ENCODE data around the gene KCNH1. TPM values are rescaled to one million over a fixed set of nuclear protein-coding genes. Genes with fewer than 3 reads are reported as not detected.

KCNH1 gene
- total RNA-seq, 1 donor: 41.3 TPM

DNA sequence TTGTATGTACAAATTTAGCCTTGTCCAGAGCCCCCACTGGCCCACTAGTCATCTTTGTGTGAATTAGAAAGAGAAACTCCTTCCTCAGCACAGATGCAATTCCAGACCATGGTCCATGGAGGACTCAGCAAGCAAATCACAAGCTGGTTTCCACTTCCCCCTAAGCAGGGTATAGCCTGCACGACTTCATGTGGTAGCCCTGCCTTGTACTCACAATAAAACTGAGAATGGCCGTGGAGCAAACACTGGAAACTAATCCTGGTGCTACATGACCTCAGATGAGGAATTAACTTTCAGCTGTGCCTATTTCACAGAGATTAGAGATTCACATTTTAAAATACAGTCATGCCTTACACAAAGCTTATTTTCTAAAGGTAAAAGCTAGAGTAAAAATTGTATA is 32.5 kb downstream of the KCNH1 start:
- no peaks in the 10 kb centered on the region for H3K79me2 ChIP-seq (ENCODE audit: insufficient read depth, low read length)
- TF ChIP-seq CTCF (IDR thresholded peaks at IDR 0.05; ENCODE audit: extremely low read depth, low read depth, low read length): no peak
- no peak overlapping the region for H3K4me3 ChIP-seq (ENCODE audit: insufficient read depth, low read length)
- peaks cover 3% of the 10 kb centered on the region for H4K20me1 ChIP-seq (ENCODE audit: insufficient read depth, low read length)
- no peaks in the 10 kb centered on the region for H3K36me3 ChIP-seq (ENCODE audit: insufficient read depth, low read length)
- H3K4me1 ChIP-seq (ENCODE audit: insufficient read depth, low read length): no peaks in the 10 kb centered on the region
- H3K9me3 ChIP-seq (ENCODE audit: low read depth, low read length): no peaks in the 10 kb centered on the region
- H3K4me2 ChIP-seq (ENCODE audit: insufficient read depth, low read length): no peak overlapping the region
- no peak overlapping the region for H3K27ac ChIP-seq (ENCODE audit: low read depth, low read length)
- no peak overlapping the region for H2AFZ ChIP-seq (ENCODE audit: low read length)
- no peak for DNase-seq (ENCODE audit: insufficient read length, low spot score, missing footprints)
- H3K27me3 ChIP-seq (ENCODE audit: insufficient read depth, low read length): no peaks in the 10 kb centered on the region

DNA sequence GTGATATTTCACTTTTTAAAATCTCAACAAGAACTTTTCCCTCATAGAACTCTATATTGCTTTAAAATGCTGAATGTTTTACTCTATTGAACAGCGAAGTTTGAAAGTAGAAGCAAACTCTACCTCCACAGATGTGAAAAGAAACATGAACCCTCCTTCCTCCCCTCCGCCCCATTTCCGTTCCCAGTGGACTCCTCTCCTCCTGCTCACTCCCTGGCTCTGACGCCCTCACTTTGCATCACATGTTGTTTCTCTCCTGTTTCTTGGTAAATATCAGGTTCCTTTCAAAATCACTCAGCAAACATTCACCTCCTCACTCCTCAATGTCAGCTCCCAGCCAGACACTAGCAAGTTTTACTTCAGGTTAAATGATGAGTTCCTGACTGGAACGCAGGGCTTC is 34.6 kb downstream of the KCNH1 start:
- Histone ChIP-seq H3K36me3 (ENCODE audit: insufficient read depth, low read length) (no peaks in the 10 kb centered on the region), H4K20me1 (ENCODE audit: insufficient read depth, low read length) (peaks cover 3% of the 10 kb centered on the region), H3K9me3 (ENCODE audit: low read depth, low read length) (no peaks in the 10 kb centered on the region), H3K27ac (ENCODE audit: low read depth, low read length) (no peak overlapping the region), H2AFZ (ENCODE audit: low read length) (no peak overlapping the region), H3K4me3 (ENCODE audit: insufficient read depth, low read length) (no peak overlapping the region), H3K79me2 (ENCODE audit: insufficient read depth, low read length) (no peaks in the 10 kb centered on the region), H3K4me1 (ENCODE audit: insufficient read depth, low read length) (no peaks in the 10 kb centered on the region), H3K27me3 (ENCODE audit: insufficient read depth, low read length) (no peaks in the 10 kb centered on the region), H3K4me2 (ENCODE audit: insufficient read depth, low read length) (no peak overlapping the region)
- no peak for DNase-seq (ENCODE audit: insufficient read length, low spot score, missing footprints)
- no peak for TF ChIP-seq CTCF (IDR thresholded peaks at IDR 0.05; ENCODE audit: extremely low read depth, low read depth, low read length)

DNA sequence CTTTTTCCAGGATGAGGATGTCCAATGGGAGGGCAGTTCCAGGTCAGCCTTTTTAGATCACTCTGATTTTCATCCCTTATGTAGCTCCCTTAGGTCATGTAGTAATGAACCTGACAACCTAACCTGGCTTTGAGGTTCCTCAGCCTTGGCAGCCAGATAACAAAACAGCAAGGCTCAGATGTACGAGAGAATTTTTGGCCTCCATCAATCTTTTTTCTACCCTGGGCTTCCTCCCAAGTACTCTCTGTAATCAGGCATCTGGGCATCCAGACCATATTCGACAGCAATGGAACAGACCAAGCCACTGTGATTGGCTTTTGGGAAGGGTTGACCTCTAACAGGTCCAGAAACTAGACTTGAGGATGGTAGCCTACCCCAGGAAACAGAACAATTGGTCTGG is 38.6 kb downstream of the KCNH1 start:
- no peak for TF ChIP-seq CTCF (IDR thresholded peaks at IDR 0.05; ENCODE audit: extremely low read depth, low read depth, low read length)
- H2AFZ ChIP-seq (ENCODE audit: low read length): no peak overlapping the region
- no peaks in the 10 kb centered on the region for H4K20me1 ChIP-seq (ENCODE audit: insufficient read depth, low read length)
- no peak overlapping the region for H3K4me3 ChIP-seq (ENCODE audit: insufficient read depth, low read length)
- no peaks in the 10 kb centered on the region for H3K27me3 ChIP-seq (ENCODE audit: insufficient read depth, low read length)
- H3K79me2 ChIP-seq (ENCODE audit: insufficient read depth, low read length): no peaks in the 10 kb centered on the region
- H3K4me2 ChIP-seq (ENCODE audit: insufficient read depth, low read length): no peak overlapping the region
- no peak overlapping the region for H3K27ac ChIP-seq (ENCODE audit: low read depth, low read length)
- no peaks in the 10 kb centered on the region for H3K36me3 ChIP-seq (ENCODE audit: insufficient read depth, low read length)
- no peaks in the 10 kb centered on the region for H3K4me1 ChIP-seq (ENCODE audit: insufficient read depth, low read length)
- no peaks in the 10 kb centered on the region for H3K9me3 ChIP-seq (ENCODE audit: low read depth, low read length)
- no peak for DNase-seq (ENCODE audit: insufficient read length, low spot score, missing footprints)

- Histone ChIP-seq H3K4me2 (ENCODE audit: insufficient read depth, low read length) (no peak overlapping the region), H3K4me3 (ENCODE audit: insufficient read depth, low read length) (no peak overlapping the region), H3K4me1 (ENCODE audit: insufficient read depth, low read length) (no peaks in the 10 kb centered on the region), H3K79me2 (ENCODE audit: insufficient read depth, low read length) (no peaks in the 10 kb centered on the region), H2AFZ (ENCODE audit: low read length) (no peak overlapping the region), H3K36me3 (ENCODE audit: insufficient read depth, low read length) (no peaks in the 10 kb centered on the region), H3K27ac (ENCODE audit: low read depth, low read length) (no peak overlapping the region), H4K20me1 (ENCODE audit: insufficient read depth, low read length) (no peaks in the 10 kb centered on the region), H3K27me3 (ENCODE audit: insufficient read depth, low read length) (no peaks in the 10 kb centered on the region), H3K9me3 (ENCODE audit: low read depth, low read length) (no peaks in the 10 kb centered on the region)
- no peak for DNase-seq (ENCODE audit: insufficient read length, low spot score, missing footprints)
- no peak for TF ChIP-seq CTCF (IDR thresholded peaks at IDR 0.05; ENCODE audit: extremely low read depth, low read depth, low read length)
Measured at GRCh38 chr1:211092955-211093354, 41.0 kb downstream of the KCNH1 start.
